ENCODE measurements around the gene KLHL26. TPM values are rescaled to one million over a fixed set of nuclear protein-coding genes. Genes with fewer than 3 reads are reported as not detected.

Gene KLHL26
- total RNA-seq, 1 donor from 2014 or later = 16.7 TPM

DNA sequence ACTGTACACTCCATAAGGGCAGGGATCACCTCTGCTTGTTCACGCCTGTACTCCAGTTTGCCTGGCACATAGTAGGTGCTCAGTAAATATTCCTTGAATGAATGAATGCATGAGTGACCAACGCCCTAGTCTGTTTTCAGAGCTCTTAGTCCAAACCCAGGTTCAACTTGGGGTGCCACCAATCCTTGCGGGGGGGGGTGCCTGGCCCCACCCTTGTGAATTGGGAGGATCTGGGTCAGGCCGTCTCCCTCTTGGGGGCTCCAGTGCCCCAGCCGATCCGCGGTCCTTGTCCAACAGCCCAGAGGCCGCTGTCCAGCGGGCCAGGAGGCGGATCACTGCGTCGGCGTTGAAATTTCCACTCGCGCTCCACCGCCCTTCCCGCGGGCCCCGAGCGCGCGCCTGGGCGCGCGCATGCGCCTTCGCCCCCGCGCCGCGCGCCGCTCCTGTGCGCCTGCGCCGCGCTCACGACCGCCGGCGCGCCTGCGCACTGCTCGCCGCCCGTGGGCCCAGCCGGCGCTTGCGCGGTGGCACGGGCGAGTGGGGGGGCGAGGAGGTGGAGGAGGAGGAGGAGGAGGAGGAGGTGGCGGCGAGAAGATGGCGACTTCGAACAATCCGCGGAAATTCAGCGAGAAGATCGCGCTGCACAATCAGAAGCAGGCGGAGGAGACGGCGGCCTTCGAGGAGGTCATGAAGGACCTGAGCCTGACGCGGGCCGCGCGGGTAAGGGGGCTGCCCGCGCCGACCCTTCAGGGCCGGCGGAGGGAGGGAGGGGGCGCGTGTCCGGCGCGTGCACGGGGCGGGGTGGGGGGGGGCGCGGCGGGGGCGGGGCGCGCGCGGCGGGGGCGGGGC lies 46.5 kb downstream of the KLHL26 start, which contains the start of gene CRTC1:
Gene CRTC1 (plus strand): TSS at position 572 of the 849 bp plus-strand sequence. CDS start 23 bp downstream, at position 595.
- peak; percentile 86 for DNase-seq (ENCODE audit: low spot score)

DNA sequence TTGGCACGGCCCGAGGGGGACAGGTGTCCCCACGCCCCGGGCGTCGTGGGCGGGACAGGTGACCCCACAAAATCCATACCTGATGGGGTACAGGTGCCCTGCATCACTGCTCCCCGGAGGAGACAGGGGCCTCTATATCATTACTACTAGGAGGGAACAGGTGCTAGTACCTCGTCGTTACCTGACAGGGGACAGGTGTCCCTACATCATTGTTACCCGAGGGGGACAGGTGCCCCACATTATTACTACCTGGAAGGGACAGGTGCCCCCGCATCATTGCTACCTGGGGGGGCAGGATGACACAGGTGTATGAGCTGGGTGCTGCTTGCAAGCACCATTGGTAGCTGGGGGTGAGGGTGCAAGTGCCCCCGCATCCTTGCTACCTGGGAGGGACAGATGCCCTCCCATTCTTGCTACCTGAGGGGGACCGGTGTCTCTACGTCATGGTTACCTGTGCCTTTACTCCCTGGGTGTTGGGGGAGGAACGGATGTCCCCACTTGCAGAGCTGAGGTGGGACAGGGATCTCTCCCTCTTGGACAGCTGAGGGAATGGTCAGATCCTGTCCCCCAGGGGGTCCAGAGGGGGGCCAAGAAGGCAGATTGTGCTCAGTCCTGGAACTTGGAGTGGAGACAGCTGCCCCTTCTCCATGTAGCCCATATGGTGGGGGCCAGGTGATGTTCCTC lies 47.3 kb downstream of the KLHL26 start:
- DNase-seq (ENCODE audit: low spot score) = no peak

DNA sequence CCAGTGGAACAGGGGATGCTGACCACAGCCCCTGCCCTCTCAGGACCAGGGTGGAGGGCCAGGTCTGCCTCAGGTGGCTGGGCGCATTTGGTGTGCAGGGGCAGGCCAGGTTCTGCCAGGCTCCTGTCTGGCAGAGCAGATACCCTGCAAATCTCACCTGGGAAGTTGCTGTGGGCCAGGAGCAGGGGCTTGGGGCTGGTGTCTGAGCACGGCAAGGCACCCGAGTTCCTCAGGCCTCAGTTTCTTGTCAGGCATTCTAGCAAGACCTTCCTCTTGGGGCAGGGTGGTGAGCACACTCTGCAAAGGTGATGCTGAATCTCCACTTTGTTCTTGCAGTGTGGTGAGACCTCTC lies 47.8 kb downstream of the KLHL26 start:
- no peak for DNase-seq (ENCODE audit: low spot score)

- no peak for DNase-seq (ENCODE audit: low spot score)
Observed at GRCh38 chr19:18685597-18686190, 48.9 kb downstream of the KLHL26 start.

DNA sequence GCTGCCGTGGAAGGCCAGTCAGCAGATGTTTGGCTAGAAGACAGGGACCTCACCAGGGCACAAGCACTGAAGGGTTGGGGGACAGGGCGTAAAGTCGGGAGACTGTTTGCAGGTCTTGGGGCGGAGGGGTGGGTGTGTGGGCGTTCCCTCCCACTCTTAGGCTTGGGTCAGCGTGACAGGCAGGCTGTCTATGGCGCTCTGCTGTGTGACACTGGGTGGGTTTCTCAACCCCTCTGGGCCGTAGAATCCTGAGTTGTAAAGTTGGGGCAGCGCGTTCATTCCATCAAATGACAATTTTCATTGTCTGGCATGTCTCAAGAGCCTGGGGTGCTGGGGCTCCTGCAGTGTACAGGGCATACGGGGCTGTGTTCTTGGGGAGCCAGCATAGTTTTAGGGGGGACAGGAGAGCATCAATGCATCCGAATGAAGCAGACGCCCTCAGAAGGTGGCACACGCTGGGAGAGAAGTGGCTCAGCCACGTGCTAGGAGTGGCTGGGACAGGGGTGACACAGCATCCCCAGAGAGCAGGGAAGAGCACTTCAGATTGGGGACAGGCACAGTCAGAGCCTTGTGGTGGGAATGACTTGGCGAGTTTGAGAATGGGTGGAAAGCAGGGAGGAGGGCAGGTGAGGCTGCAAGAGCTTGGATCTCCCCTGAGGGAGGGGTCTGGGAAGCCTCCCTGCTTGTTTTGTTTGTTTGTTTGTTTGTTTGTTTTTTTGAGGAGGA lies 51.1 kb downstream of the KLHL26 start:
- no peak for DNase-seq (ENCODE audit: low spot score)

- no peak for DNase-seq (ENCODE audit: low spot score)
Observed at GRCh38 chr19:18696023-18696422, 59.2 kb downstream of the KLHL26 start.

- peak; percentile 47 for DNase-seq (ENCODE audit: low spot score)
Observed at GRCh38 chr19:18697680-18698079, 60.9 kb downstream of the KLHL26 start.

GRCh38 chr19:18698321-18699167 lies 61.7 kb downstream of the KLHL26 start:
- DNase-seq (ENCODE audit: low spot score) = no peak

- DNase-seq (ENCODE audit: low spot score) = no peak
Observed at GRCh38 chr19:18699403-18700054, 62.7 kb downstream of the KLHL26 start.

DNA sequence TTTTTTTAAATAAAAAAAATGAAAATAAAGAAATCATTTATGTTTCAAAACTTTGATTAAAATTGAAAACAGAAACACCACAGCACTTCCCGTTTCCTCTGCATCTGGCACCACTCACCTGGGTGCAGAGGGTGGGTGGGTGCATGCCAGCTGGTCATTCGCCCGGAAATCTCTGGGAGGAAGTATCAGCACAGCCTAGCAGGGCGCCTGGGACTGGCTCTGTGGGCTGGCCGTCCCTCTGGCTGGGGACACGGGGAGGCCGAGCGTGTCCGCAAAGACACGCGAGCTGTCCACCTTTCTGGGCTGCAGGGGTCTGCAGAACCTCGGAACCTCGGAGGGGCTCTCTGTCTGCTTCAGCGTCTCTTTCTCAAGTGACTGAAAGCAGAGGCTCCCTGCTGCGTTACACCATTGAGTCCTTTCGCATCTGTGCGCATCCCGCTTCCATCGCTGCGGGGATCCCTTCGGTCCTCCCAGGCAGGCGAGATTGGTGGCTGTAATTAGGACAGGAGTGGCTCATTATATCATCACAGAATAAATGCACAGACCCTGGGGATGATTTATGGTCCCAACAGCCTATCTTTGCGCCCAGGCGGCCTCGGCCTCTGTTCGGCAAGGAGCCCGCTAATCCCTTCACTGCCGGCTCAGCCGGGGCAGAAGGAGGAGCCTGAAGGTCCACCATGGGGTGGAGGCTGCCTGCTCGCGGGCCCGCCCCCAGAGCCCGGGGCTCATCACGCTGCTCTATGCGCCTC lies 63.8 kb downstream of the KLHL26 start:
- DNase-seq (ENCODE audit: low spot score) = peak; percentile 80

DNA sequence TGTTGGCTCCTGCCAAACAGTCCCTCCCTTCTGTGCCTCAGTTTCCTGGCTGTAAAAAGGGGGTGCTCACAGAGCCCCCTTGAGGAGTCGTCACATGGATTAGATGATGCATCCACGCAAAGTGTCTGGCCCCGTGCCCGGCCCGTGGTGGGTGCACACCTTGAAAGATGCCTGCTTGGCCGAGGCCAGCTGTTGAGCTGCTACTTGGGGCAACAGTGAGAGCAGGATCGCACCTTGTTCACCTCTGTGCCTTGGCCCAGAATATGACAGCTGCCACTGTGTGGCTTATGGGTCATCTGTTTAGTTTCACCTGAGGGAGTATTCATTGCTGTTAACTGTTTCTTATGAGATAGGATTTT lies 64.4 kb downstream of the KLHL26 start:
- DNase-seq (ENCODE audit: low spot score) = no peak

DNA sequence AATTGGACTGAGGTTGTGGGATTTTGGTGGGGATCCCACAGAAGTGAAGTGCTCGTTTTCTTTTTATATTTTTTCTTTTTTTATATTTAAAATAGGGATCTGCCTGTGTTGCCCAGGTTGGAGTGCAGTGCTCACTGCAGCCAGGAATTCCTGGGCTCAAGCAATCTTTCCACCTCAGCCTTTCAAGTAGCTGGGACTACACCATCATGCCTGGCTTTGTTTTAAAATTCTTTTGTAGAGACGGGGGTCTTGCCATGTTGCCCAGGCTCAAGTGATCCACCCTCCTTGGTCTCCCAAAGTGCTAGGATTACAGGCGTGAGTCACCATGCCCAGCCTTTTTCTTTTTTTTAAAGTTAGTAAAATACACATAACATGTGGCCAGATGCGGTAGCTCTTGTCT lies 67.2 kb downstream of the KLHL26 start:
- DNase-seq (ENCODE audit: low spot score) = no peak

DNA sequence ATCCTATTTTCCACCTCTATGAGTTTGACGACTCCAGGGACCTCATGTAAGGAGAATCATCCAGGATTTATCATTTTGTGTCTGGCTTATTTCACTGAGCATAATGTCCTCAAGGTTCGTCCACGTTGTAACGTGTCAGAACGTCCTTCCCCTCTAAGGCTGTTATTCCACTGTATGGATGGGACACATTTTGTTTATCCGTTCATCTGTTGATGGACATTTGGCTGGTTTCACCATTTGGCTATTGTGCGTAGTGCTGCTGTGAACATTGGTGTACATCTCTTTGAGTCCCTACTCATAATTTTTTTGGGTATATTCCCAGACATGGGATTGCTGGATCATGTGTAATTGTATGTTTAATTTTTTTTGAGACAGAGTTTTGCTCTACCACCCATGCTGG lies 68.1 kb downstream of the KLHL26 start:
- DNase-seq (ENCODE audit: low spot score) = no peak

- DNase-seq (ENCODE audit: low spot score) = no peak
Observed at GRCh38 chr19:18708452-18709231, 71.8 kb downstream of the KLHL26 start.

- no peak for DNase-seq (ENCODE audit: low spot score)
Observed at GRCh38 chr19:18709546-18709945, 72.7 kb downstream of the KLHL26 start.

- no peak for DNase-seq (ENCODE audit: low spot score)
Observed at GRCh38 chr19:18710186-18710585, 73.4 kb downstream of the KLHL26 start.

DNA sequence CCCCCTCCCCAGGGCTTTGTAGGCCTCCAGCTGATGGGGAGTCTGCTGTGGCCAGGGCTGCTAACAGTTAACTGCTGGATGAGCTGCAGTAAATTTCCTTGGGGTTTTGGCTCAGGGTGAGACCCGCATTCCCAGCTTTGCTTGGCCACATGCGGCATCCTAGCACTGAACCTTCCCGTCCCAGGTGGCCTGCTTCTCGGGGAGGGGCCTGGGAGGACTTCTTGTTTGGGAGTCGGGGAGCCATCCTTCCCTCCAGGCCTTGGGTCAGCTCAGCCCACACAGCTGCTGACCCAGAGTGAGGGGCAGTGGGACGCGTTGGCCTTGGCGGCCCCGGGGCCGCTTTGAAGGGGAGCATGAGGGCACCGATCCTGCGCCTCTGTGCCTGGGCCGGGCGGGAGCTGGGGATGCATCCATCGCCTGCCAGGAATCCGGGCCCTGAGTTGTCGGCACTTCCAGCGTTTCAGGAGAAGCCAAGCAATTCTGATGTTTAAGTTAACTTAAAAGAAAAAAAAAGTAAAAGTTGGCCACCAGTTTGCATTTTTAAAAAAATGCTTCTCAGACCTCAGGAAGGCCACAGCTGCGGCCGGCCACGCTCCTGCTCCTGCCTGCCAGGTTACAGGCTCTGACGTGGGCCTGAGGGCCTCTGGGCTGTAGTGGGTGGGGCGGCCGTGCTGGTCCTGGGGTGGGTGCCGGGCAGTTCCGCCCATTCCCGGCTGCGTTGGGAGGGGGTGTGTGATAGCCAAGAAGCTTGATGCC lies 74.3 kb downstream of the KLHL26 start:
- peak; percentile 55 for DNase-seq (ENCODE audit: low spot score)

GRCh38 chr19:18711893-18712292 lies 75.1 kb downstream of the KLHL26 start:
- no peak for DNase-seq (ENCODE audit: low spot score)
